ENCODE data around the gene SLX9. TPM values are rescaled to one million over a fixed set of nuclear protein-coding genes. Genes with fewer than 3 reads are reported as not detected.

The SLX9 gene
- total RNA-seq, 1 experiment from 2014 or later, result 77.2 TPM

DNA sequence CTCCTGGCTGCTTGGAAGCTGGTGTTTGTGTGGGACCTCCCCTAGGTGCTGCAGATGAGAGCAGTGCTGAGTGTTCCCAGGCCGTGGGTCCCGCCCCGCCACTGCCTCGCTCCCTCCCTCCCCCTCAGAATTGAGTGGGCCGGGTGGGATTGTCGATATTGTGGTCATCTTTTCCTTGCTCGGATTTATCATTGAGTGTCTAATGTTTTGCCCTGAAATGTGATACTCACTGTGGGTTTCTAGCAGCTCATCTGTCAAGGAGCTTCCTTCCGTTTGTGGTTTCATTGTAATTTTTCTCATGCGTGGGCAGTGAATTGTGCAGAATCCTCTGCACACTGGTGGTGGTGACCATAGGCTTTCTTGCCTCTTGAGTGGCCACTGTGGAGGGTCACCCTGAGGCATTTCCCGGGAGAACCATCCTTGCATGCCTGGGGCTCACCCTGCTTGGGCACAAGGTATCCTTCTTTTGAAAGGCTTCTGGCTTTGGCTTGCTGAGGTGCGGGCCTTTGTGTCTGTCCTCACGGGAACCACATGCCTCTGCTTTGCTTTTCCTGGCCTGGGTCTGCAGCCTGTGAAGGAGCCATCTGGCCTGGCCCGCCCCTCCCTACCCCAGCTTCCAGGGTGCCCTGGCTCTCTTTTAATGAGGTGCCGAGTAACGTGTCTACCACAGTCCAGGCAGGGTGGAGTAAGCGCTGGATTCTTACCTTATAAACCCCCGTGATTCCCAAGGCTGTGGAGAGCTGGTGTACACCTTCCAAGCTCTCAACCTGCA, 25.6 kb downstream of the SLX9 start (continued):
- TF ChIP-seq, protein P1, sequence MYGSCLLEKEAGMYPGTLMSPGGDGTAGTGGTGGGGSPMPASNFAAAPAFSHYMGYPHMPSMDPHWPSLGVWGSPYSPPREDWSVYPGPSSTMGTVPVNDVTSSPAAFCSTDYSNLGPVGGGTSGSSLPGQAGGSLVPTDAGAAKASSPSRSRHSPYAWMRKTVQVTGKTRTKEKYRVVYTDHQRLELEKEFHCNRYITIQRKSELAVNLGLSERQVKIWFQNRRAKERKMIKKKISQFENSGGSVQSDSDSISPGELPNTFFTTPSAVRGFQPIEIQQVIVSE (CRISPR knock-in tag; IDR thresholded peaks at IDR 0.05; ENCODE audit: borderline replicate concordance), result no peak
- TF ChIP-seq OVOL2 (CRISPR knock-in tag; IDR thresholded peaks at IDR 0.05; ENCODE audit: borderline replicate concordance) (no peak), NR3C1 (CRISPR knock-in tag; conservative IDR thresholded peaks at IDR 0.05; ENCODE audit: low read depth) (no peak), PRRX2 (CRISPR knock-in tag; IDR thresholded peaks at IDR 0.05) (no peak)

DNA sequence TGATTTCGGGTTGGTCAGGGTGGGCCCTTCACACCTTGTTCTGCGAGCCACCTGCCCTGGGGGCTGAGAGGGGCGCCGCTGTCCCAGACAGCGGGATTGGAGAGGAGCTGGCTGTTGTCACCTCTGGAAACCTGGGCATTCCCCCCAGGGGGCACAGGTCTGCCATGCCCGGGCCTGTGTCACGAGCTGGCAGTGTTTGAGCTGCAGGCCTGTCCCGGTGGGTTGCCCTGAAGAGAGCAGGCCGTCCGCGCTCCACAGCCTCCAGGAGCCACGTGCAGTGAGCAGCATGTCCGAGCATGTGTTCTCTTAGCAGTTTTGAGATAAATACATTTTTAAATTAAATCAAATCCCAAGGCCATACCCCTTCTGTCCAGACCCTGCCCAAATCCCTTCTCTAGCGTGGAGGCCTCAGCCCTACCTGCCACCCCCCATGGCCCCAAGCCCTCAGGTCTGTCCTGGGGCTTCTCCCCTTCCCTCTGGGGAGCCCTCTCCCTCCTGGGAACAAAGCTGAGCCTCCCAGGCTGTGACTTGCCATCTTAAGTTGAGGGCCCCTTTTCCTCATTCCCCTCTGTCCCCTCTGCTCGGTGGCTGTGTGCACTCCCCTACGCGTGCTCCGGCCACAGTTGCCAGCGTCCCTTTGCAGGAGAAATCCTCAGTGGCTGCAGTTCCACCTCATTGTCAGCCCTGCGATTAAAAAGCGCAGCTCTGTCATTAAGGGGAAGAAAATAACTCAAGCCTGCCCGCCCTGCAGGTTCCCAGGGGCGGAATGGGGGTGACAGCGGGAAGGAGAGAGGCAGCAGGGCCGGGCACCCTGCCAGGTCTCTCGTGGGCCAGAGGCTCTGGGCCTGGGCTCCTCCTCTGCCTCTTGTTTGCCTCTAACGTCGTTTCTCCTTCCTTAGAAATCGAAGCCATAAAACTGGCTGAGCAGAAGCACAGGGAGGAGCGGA, 26.6 kb downstream of the SLX9 start:
- peak overlapping the region; percentile 54; the same call in 1 of the 2 replicates for H3K27ac Mint-ChIP-seq
- peaks cover 9% of the 10 kb centered on the region for H3K4me1 Mint-ChIP-seq
- TF ChIP-seq NFE2L1 (CRISPR knock-in tag; IDR thresholded peaks at IDR 0.05), result no peak
- TF ChIP-seq, protein P2, sequence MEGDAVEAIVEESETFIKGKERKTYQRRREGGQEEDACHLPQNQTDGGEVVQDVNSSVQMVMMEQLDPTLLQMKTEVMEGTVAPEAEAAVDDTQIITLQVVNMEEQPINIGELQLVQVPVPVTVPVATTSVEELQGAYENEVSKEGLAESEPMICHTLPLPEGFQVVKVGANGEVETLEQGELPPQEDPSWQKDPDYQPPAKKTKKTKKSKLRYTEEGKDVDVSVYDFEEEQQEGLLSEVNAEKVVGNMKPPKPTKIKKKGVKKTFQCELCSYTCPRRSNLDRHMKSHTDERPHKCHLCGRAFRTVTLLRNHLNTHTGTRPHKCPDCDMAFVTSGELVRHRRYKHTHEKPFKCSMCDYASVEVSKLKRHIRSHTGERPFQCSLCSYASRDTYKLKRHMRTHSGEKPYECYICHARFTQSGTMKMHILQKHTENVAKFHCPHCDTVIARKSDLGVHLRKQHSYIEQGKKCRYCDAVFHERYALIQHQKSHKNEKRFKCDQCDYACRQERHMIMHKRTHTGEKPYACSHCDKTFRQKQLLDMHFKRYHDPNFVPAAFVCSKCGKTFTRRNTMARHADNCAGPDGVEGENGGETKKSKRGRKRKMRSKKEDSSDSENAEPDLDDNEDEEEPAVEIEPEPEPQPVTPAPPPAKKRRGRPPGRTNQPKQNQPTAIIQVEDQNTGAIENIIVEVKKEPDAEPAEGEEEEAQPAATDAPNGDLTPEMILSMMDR (IDR thresholded peaks at IDR 0.05), result no peak
- no peak for TF ChIP-seq TEAD1 (CRISPR knock-in tag; IDR thresholded peaks at IDR 0.05)
- TF ChIP-seq, protein P3, sequence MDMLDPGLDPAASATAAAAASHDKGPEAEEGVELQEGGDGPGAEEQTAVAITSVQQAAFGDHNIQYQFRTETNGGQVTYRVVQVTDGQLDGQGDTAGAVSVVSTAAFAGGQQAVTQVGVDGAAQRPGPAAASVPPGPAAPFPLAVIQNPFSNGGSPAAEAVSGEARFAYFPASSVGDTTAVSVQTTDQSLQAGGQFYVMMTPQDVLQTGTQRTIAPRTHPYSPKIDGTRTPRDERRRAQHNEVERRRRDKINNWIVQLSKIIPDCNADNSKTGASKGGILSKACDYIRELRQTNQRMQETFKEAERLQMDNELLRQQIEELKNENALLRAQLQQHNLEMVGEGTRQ (CRISPR knock-in tag; IDR thresholded peaks at IDR 0.05), result no peak
- TF ChIP-seq FOXJ3 (CRISPR knock-in tag; IDR thresholded peaks at IDR 0.05; ENCODE audit: borderline replicate concordance), result no peak
- no peak for TF ChIP-seq ZBTB21 (CRISPR knock-in tag; IDR thresholded peaks at IDR 0.05; ENCODE audit: borderline replicate concordance)
- no peak for TF ChIP-seq ZNF121 (CRISPR knock-in tag; IDR thresholded peaks at IDR 0.05)
- no peak for TF ChIP-seq MYBL2 (CRISPR knock-in tag; IDR thresholded peaks at IDR 0.05)
- TF ChIP-seq, protein P4, sequence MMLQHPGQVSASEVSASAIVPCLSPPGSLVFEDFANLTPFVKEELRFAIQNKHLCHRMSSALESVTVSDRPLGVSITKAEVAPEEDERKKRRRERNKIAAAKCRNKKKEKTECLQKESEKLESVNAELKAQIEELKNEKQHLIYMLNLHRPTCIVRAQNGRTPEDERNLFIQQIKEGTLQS (CRISPR knock-in tag; conservative IDR thresholded peaks at IDR 0.05), result no peak
- TF ChIP-seq GRHL2 (CRISPR knock-in tag; IDR thresholded peaks at IDR 0.05; ENCODE audit: insufficient replicate concordance, severe bottlenecking), result no peak
- TF ChIP-seq, protein P5, sequence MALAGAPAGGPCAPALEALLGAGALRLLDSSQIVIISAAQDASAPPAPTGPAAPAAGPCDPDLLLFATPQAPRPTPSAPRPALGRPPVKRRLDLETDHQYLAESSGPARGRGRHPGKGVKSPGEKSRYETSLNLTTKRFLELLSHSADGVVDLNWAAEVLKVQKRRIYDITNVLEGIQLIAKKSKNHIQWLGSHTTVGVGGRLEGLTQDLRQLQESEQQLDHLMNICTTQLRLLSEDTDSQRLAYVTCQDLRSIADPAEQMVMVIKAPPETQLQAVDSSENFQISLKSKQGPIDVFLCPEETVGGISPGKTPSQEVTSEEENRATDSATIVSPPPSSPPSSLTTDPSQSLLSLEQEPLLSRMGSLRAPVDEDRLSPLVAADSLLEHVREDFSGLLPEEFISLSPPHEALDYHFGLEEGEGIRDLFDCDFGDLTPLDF (CRISPR knock-in tag; IDR thresholded peaks at IDR 0.05), result no peak
- TF ChIP-seq OVOL2 (CRISPR knock-in tag; IDR thresholded peaks at IDR 0.05; ENCODE audit: borderline replicate concordance), result no peak
- no peak for TF ChIP-seq NR2C2 (CRISPR knock-in tag; IDR thresholded peaks at IDR 0.05)
- TF ChIP-seq, protein P6, sequence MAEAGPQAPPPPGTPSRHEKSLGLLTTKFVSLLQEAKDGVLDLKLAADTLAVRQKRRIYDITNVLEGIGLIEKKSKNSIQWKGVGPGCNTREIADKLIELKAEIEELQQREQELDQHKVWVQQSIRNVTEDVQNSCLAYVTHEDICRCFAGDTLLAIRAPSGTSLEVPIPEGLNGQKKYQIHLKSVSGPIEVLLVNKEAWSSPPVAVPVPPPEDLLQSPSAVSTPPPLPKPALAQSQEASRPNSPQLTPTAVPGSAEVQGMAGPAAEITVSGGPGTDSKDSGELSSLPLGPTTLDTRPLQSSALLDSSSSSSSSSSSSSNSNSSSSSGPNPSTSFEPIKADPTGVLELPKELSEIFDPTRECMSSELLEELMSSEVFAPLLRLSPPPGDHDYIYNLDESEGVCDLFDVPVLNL (CRISPR knock-in tag; IDR thresholded peaks at IDR 0.05; ENCODE audit: borderline replicate concordance, low read depth), result no peak
- TF ChIP-seq TCF7 (CRISPR knock-in tag; IDR thresholded peaks at IDR 0.05; ENCODE audit: low read depth), result no peak
- TF ChIP-seq, protein P7, sequence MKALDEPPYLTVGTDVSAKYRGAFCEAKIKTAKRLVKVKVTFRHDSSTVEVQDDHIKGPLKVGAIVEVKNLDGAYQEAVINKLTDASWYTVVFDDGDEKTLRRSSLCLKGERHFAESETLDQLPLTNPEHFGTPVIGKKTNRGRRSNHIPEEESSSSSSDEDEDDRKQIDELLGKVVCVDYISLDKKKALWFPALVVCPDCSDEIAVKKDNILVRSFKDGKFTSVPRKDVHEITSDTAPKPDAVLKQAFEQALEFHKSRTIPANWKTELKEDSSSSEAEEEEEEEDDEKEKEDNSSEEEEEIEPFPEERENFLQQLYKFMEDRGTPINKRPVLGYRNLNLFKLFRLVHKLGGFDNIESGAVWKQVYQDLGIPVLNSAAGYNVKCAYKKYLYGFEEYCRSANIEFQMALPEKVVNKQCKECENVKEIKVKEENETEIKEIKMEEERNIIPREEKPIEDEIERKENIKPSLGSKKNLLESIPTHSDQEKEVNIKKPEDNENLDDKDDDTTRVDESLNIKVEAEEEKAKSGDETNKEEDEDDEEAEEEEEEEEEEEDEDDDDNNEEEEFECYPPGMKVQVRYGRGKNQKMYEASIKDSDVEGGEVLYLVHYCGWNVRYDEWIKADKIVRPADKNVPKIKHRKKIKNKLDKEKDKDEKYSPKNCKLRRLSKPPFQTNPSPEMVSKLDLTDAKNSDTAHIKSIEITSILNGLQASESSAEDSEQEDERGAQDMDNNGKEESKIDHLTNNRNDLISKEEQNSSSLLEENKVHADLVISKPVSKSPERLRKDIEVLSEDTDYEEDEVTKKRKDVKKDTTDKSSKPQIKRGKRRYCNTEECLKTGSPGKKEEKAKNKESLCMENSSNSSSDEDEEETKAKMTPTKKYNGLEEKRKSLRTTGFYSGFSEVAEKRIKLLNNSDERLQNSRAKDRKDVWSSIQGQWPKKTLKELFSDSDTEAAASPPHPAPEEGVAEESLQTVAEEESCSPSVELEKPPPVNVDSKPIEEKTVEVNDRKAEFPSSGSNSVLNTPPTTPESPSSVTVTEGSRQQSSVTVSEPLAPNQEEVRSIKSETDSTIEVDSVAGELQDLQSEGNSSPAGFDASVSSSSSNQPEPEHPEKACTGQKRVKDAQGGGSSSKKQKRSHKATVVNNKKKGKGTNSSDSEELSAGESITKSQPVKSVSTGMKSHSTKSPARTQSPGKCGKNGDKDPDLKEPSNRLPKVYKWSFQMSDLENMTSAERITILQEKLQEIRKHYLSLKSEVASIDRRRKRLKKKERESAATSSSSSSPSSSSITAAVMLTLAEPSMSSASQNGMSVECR (CRISPR knock-in tag; IDR thresholded peaks at IDR 0.05; ENCODE audit: borderline replicate concordance), result no peak
- TF ChIP-seq, protein P8, sequence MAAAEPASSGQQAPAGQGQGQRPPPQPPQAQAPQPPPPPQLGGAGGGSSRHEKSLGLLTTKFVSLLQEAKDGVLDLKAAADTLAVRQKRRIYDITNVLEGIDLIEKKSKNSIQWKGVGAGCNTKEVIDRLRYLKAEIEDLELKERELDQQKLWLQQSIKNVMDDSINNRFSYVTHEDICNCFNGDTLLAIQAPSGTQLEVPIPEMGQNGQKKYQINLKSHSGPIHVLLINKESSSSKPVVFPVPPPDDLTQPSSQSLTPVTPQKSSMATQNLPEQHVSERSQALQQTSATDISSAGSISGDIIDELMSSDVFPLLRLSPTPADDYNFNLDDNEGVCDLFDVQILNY (CRISPR knock-in tag; IDR thresholded peaks at IDR 0.05), result no peak
- TF ChIP-seq ZNF671 (CRISPR knock-in tag; IDR thresholded peaks at IDR 0.05), result no peak
- TF ChIP-seq IRF2 (CRISPR knock-in tag; IDR thresholded peaks at IDR 0.05; ENCODE audit: borderline replicate concordance, low read depth), result no peak
- H3K27me3 Mint-ChIP-seq (ENCODE audit: low read depth), result no peaks in the 10 kb centered on the region
- CTCF ChIA-PET, result interaction anchor here (0.9 to 2.4 kb wide), 4 partner anchors 10 to 170 kb away, joined by 3 to 8 read pairs (median 4); no protein-coding TSS in a partner anchor
- no peaks in the 10 kb centered on the region for H3K9me3 Mint-ChIP-seq
- H3K36me3 Mint-ChIP-seq, result peaks cover 18% of the 10 kb centered on the region
- POLR2A ChIA-PET, result interaction anchor here (0.7 kb wide), 1 partner anchor 170 kb away, joined by 3 read pairs; no protein-coding TSS in a partner anchor
- no peak for DNase-seq (ENCODE audit: low spot score)
- no peak for ATAC-seq
- no peak overlapping the region for H3K4me3 Mint-ChIP-seq
